Epithelial cell of proximal tubule (primary cell): Measurements from ENCODE around the gene DPEP1. TPM values are rescaled to one million over a fixed set of nuclear protein-coding genes. Genes with fewer than 3 reads are reported as not detected.

Source experiments
- DNase-seq: peaks from one replicate; pipeline ENCODE4 v3.0.0-alpha.2; 2011; ENCODE audit warnings: low read depth
- H3K4me3 ChIP-seq: 2 replicates; pipeline ENCODE4 v1.5.1; 2011; ENCODE audit warnings: low read depth, mild to moderate bottlenecking, low read length
- CTCF ChIP-seq: conservative IDR thresholded peaks from 2 replicates; pipeline ENCODE4 v1.5.1; 2012; ENCODE audit warnings: low read depth, mild to moderate bottlenecking, low read length
- total RNA-seq: library from RNA; depleted of rRNA; stranded (reverse); fragments of >200 nt; gene quantifications from 2 replicates; pipeline ENCODE4 v1.2.3, GENCODE V29; 2015

DPEP1 gene
- total RNA-seq, 1 donor from 2014 or later, result 5.0 TPM

- TF ChIP-seq CTCF, result no peak
These were observed 31.7 kb downstream of the DPEP1 start for GRCh38 chr16:89645122-89645521.

GRCh38 chr16:89646270-89646669 is 32.8 kb downstream of the DPEP1 start:
- DNase-seq, result no peak
- TF ChIP-seq CTCF, result no peak
- no peak overlapping the region for H3K4me3 ChIP-seq

More at GRCh38 chr16:89645122-89645521, 31.7 kb downstream of the DPEP1 start:
- DNase-seq, result no peak
- no peak overlapping the region for H3K4me3 ChIP-seq

GRCh38 chr16:89646906-89647305 is 33.5 kb downstream of the DPEP1 start:
- TF ChIP-seq CTCF, result no peak
- no peak overlapping the region for H3K4me3 ChIP-seq
- DNase-seq, result no peak

GRCh38 chr16:89651584-89651983 is 38.1 kb downstream of the DPEP1 start:
- H3K4me3 ChIP-seq, result no peak overlapping the region
- no peak for DNase-seq
- TF ChIP-seq CTCF, result no peak

GRCh38 chr16:89653656-89654295 is 40.3 kb downstream of the DPEP1 start:
- TF ChIP-seq CTCF, result no peak
- DNase-seq, result no peak
- H3K4me3 ChIP-seq, result no peak overlapping the region

GRCh38 chr16:89655062-89655643 is 41.7 kb downstream of the DPEP1 start:
- no peak for TF ChIP-seq CTCF
- no peak for DNase-seq
- H3K4me3 ChIP-seq, result no peak overlapping the region
